Karpas-422 (cell line): Measurements from ENCODE around the gene ACE. TPM values are rescaled to one million over a fixed set of nuclear protein-coding genes. Genes with fewer than 3 reads are reported as not detected.

Experiments used
- DNase-seq: peaks from one replicate; pipeline ENCODE4 v3.0.0-alpha.2; 2015
- H2AFZ ChIP-seq: fragments of 200-600 bp; sonication (generic); 2 replicates; pipeline ENCODE4 v1.6.1; 2014; ENCODE audit warnings: antibody characterized with exemption, low read length, mixed read lengths
- H3K27ac ChIP-seq: fragments of 200-600 bp; sonication (generic); 2 replicates; pipeline ENCODE4 v1.5.1; 2014; ENCODE audit warnings: mild to moderate bottlenecking, low read length, moderate library complexity
- H3K27me3 ChIP-seq: fragments of 200-600 bp; sonication (generic); 2 replicates; pipeline ENCODE4 v1.6.1; 2014; ENCODE audit warnings: low read length, mixed read lengths
- H3K36me3 ChIP-seq: fragments of 200-600 bp; sonication (generic); 2 replicates; pipeline ENCODE4 v1.6.1; 2014; ENCODE audit warnings: low read length, mixed read lengths; ENCODE audit not compliant: insufficient read depth
- H3K4me1 ChIP-seq: fragments of 200-600 bp; sonication (generic); 2 replicates; pipeline ENCODE4 v1.6.1; 2014; ENCODE audit warnings: mild to moderate bottlenecking, low read length, mixed read lengths
- H3K4me2 ChIP-seq: fragments of 200-600 bp; sonication (generic); 2 replicates; pipeline ENCODE4 v1.6.1; 2014; ENCODE audit warnings: low read length, low read depth, mild to moderate bottlenecking; ENCODE audit not compliant: poor library complexity, severe bottlenecking
- H3K4me3 ChIP-seq: fragments of 200-600 bp; sonication (generic); 2 replicates; pipeline ENCODE4 v1.5.1; 2014; ENCODE audit warnings: mild to moderate bottlenecking, antibody characterized with exemption, low read length, mixed read lengths
- H3K79me2 ChIP-seq: fragments of 200-600 bp; sonication (generic); 2 replicates; pipeline ENCODE4 v1.6.1; 2014; ENCODE audit warnings: mild to moderate bottlenecking, low read length, mixed read lengths
- H3K9ac ChIP-seq: fragments of 200-600 bp; sonication (generic); 2 replicates; pipeline ENCODE4 v1.6.0; 2014; ENCODE audit warnings: low read length
- H3K9me2 ChIP-seq: fragments of 200-600 bp; sonication (generic), shearing (Covaris generic); replicated peaks from 2 replicates; pipeline ENCODE4 v1.6.0; 2014; ENCODE audit warnings: mild to moderate bottlenecking, low read length, moderate library complexity; ENCODE audit not compliant: insufficient read depth
- H3K9me3 ChIP-seq: fragments of 300-700, 200-600 bp; sonication (generic); 2 replicates; pipeline ENCODE4 v1.6.1; 2014; ENCODE audit warnings: low read length, mixed read lengths
- H4K20me1 ChIP-seq: fragments of 200-600 bp; sonication (generic); 2 replicates; pipeline ENCODE4 v1.6.1; 2014; ENCODE audit warnings: mild to moderate bottlenecking, antibody characterized with exemption, low read length, low read depth; ENCODE audit not compliant: insufficient read depth
- total RNA-seq: library from RNA; depleted of rRNA; stranded (reverse); fragments of >200 nt; shearing (Covaris generic); gene quantifications from 2 replicates; pipeline ENCODE4 v1.2.3, GENCODE V29; 2014; ENCODE audit warnings: low replicate concordance

The ACE gene
- total RNA-seq, 1 experiment from 2014 or later, result 6.7 TPM

DNA sequence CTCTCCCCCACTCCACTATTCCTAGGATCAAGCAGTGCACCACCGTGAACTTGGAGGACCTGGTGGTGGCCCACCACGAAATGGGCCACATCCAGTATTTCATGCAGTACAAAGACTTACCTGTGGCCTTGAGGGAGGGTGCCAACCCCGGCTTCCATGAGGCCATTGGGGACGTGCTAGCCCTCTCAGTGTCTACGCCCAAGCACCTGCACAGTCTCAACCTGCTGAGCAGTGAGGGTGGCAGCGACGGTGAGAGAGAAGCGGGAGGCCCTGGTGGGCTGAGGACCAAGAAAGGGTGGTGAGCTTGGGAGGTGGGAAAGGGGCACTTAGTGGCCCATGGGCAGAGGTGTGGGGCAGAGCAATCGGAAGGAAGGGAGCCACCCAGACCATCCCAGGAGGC, 16.6 kb downstream of the ACE start:
- no peak for DNase-seq

GRCh38 chr17:63494300-63494928, 17.6 kb downstream of the ACE start:
- Histone ChIP-seq H3K79me2 (no peaks in the 10 kb centered on the region), H3K9me3 (no peaks in the 10 kb centered on the region), H2AFZ (no peak overlapping the region), H3K27ac (no peak overlapping the region), H3K4me1 (peaks cover 8% of the 10 kb centered on the region), H3K9ac (no peak overlapping the region), H3K27me3 (no peaks in the 10 kb centered on the region), H3K4me2 (no peak overlapping the region), H4K20me1 (no peaks in the 10 kb centered on the region), H3K36me3 (no peaks in the 10 kb centered on the region), H3K4me3 (no peak overlapping the region), H3K9me2 (no peaks in the 10 kb centered on the region)
- DNase-seq, result no peak

More for the DNA sequence above, 16.6 kb downstream of the ACE start:
- no peaks in the 10 kb centered on the region for H3K79me2 ChIP-seq
- H2AFZ ChIP-seq, result no peak overlapping the region
- H3K4me2 ChIP-seq, result no peak overlapping the region
- no peak overlapping the region for H3K4me3 ChIP-seq
- no peak overlapping the region for H3K9ac ChIP-seq
- peaks cover 12% of the 10 kb centered on the region for H3K4me1 ChIP-seq
- H4K20me1 ChIP-seq, result no peaks in the 10 kb centered on the region
- H3K9me3 ChIP-seq, result no peaks in the 10 kb centered on the region
- H3K27ac ChIP-seq, result no peak overlapping the region
- H3K27me3 ChIP-seq, result no peaks in the 10 kb centered on the region
- H3K36me3 ChIP-seq, result no peaks in the 10 kb centered on the region
- H3K9me2 ChIP-seq, result no peaks in the 10 kb centered on the region

DNA sequence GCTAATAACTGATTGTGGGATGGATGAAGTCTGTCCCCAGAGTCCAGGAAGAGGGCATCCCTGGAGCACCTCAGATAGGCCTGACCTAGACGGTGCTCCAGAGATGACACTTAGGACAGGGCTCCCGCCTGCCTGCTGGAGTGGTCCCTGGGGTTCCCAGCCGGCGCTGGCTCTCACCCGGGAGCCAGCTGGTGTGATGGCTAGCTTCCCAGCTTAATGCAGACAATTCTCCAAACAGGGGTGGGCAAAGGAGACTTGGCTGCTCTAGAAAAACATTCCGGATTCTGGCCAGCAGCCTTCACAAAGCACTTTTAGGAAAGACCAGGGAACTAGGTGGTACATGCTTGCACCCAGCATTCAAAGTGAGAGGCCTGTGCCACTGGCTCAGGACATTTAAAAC, 18.6 kb downstream of the ACE start:
- Histone ChIP-seq H3K79me2 (no peaks in the 10 kb centered on the region), H3K27ac (no peak overlapping the region), H3K36me3 (no peaks in the 10 kb centered on the region), H3K9me2 (no peaks in the 10 kb centered on the region), H3K4me2 (no peak overlapping the region), H3K27me3 (no peaks in the 10 kb centered on the region), H3K9ac (no peak overlapping the region), H3K4me1 (peaks cover 8% of the 10 kb centered on the region), H4K20me1 (no peaks in the 10 kb centered on the region), H3K9me3 (no peaks in the 10 kb centered on the region), H2AFZ (no peak overlapping the region), H3K4me3 (no peak overlapping the region)
- no peak for DNase-seq

DNA sequence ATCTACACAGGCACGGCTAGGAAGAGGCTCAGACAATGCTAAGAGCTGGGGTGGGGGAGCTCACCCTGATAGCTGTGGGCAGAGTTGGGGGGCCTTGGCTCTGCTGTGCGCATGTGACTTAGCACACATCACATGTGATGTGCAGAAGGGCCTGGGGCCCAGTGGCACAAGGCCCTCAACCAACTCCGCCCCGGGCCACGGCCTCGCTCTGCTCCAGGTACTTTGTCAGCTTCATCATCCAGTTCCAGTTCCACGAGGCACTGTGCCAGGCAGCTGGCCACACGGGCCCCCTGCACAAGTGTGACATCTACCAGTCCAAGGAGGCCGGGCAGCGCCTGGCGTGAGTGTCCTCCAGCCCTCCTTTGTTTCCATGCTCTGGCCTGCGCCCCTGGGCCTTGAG, 19.3 kb downstream of the ACE start:
- H3K4me1 ChIP-seq, result peaks cover 8% of the 10 kb centered on the region
- H3K36me3 ChIP-seq, result no peaks in the 10 kb centered on the region
- H3K27ac ChIP-seq, result no peak overlapping the region
- H3K9ac ChIP-seq, result no peak overlapping the region
- no peaks in the 10 kb centered on the region for H3K9me2 ChIP-seq
- H2AFZ ChIP-seq, result no peak overlapping the region
- no peak for DNase-seq
- no peaks in the 10 kb centered on the region for H4K20me1 ChIP-seq
- H3K27me3 ChIP-seq, result no peaks in the 10 kb centered on the region
- no peak overlapping the region for H3K4me3 ChIP-seq
- H3K9me3 ChIP-seq, result no peaks in the 10 kb centered on the region
- no peaks in the 10 kb centered on the region for H3K79me2 ChIP-seq
- no peak overlapping the region for H3K4me2 ChIP-seq

DNA sequence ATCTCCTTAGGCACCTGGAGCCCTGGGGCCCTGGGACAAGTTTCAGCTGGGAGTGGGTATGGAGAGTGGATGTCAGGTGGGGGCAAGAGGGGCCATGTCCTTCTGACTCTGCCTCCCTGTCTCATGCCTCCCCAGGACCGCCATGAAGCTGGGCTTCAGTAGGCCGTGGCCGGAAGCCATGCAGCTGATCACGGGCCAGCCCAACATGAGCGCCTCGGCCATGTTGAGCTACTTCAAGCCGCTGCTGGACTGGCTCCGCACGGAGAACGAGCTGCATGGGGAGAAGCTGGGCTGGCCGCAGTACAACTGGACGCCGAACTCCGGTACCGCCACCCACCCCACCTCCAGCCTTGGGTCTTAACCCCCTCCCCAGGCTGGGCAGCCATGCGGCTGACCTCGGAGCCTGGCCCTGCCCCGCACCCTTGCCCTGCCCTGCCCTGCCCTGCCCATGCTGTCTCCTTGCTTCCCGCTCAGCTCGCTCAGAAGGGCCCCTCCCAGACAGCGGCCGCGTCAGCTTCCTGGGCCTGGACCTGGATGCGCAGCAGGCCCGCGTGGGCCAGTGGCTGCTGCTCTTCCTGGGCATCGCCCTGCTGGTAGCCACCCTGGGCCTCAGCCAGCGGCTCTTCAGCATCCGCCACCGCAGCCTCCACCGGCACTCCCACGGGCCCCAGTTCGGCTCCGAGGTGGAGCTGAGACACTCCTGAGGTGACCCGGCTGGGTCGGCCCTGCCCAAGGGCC, 20.0 kb downstream of the ACE start:
- Histone ChIP-seq H3K27ac (no peak overlapping the region), H3K4me1 (peaks cover 8% of the 10 kb centered on the region), H3K27me3 (no peaks in the 10 kb centered on the region), H4K20me1 (no peaks in the 10 kb centered on the region), H3K9me2 (no peaks in the 10 kb centered on the region), H3K4me2 (no peak overlapping the region), H3K4me3 (no peak overlapping the region), H3K9ac (no peak overlapping the region), H2AFZ (no peak overlapping the region), H3K36me3 (no peaks in the 10 kb centered on the region), H3K79me2 (no peaks in the 10 kb centered on the region), H3K9me3 (no peaks in the 10 kb centered on the region)
- DNase-seq, result no peak

- Histone ChIP-seq H2AFZ (no peak overlapping the region), H3K27me3 (no peaks in the 10 kb centered on the region), H3K4me1 (peaks cover 14% of the 10 kb centered on the region), H3K4me3 (no peak overlapping the region), H4K20me1 (no peaks in the 10 kb centered on the region), H3K27ac (no peak overlapping the region), H3K9me3 (no peaks in the 10 kb centered on the region), H3K4me2 (no peak overlapping the region), H3K79me2 (no peaks in the 10 kb centered on the region), H3K9me2 (no peaks in the 10 kb centered on the region), H3K36me3 (no peaks in the 10 kb centered on the region), H3K9ac (no peak overlapping the region)
- peak; percentile 83 for DNase-seq
Observed at GRCh38 chr17:63497708-63498483, 21.0 kb downstream of the ACE start.

GRCh38 chr17:63498626-63499195, 21.9 kb downstream of the ACE start:
- H3K36me3 ChIP-seq, result no peaks in the 10 kb centered on the region
- no peaks in the 10 kb centered on the region for H3K79me2 ChIP-seq
- no peaks in the 10 kb centered on the region for H3K27me3 ChIP-seq
- H3K9ac ChIP-seq, result no peak overlapping the region
- DNase-seq, result no peak
- H3K4me1 ChIP-seq, result peaks cover 22% of the 10 kb centered on the region
- no peaks in the 10 kb centered on the region for H3K9me3 ChIP-seq
- no peak overlapping the region for H3K4me2 ChIP-seq
- H2AFZ ChIP-seq, result no peak overlapping the region
- no peaks in the 10 kb centered on the region for H3K9me2 ChIP-seq
- no peak overlapping the region for H3K27ac ChIP-seq
- no peak overlapping the region for H3K4me3 ChIP-seq
- H4K20me1 ChIP-seq, result no peaks in the 10 kb centered on the region
